ENCODE results near the gene RTEL1.

The RTEL1 gene

GRCh38 chr20:63696628-63697356, 38.7 kb downstream of the RTEL1 start, which contains the start of gene TNFRSF6B:
Gene TNFRSF6B (plus strand): TSS chr20:63696652. CDS start chr20:63696768, 116 bp downstream.
- no peak for DNase-seq

GRCh38 chr20:63697357-63697867, 39.3 kb downstream of the RTEL1 start:
- no peak for TF ChIP-seq GATA1 (IDR thresholded peaks at IDR 0.05; ENCODE audit: low read depth, low read length)
- TF ChIP-seq POLR2A (IDR thresholded peaks at IDR 0.05; ENCODE audit: low read length): peak; percentile 36
- no peak for DNase-seq

More at GRCh38 chr20:63696628-63697356, 38.7 kb downstream of the RTEL1 start, which contains the start of gene TNFRSF6B:
- TF ChIP-seq GATA1 (IDR thresholded peaks at IDR 0.05; ENCODE audit: low read depth, low read length) (no peak), POLR2A (IDR thresholded peaks at IDR 0.05; ENCODE audit: low read length) (peak; percentile 48)

- TF ChIP-seq GATA1 (IDR thresholded peaks at IDR 0.05; ENCODE audit: low read depth, low read length) (no peak), POLR2A (IDR thresholded peaks at IDR 0.05; ENCODE audit: low read length) (no peak)
- DNase-seq: no peak
These were observed 39.9 kb downstream of the RTEL1 start for GRCh38 chr20:63697868-63698545.

GRCh38 chr20:63698739-63699465, 40.8 kb downstream of the RTEL1 start:
- no peak for DNase-seq
- TF ChIP-seq POLR2A (IDR thresholded peaks at IDR 0.05; ENCODE audit: low read length): no peak
- TF ChIP-seq GATA1 (IDR thresholded peaks at IDR 0.05; ENCODE audit: low read depth, low read length): no peak

GRCh38 chr20:63699466-63700198, 41.5 kb downstream of the RTEL1 start:
- TF ChIP-seq GATA1 (IDR thresholded peaks at IDR 0.05; ENCODE audit: low read depth, low read length): no peak
- no peak for TF ChIP-seq POLR2A (IDR thresholded peaks at IDR 0.05; ENCODE audit: low read length)

GRCh38 chr20:63700199-63701050, 42.3 kb downstream of the RTEL1 start:
- DNase-seq: no peak
- TF ChIP-seq POLR2A (IDR thresholded peaks at IDR 0.05; ENCODE audit: low read length) (peak; percentile 18), GATA1 (IDR thresholded peaks at IDR 0.05; ENCODE audit: low read depth, low read length) (no peak)

More at GRCh38 chr20:63699466-63700198, 41.5 kb downstream of the RTEL1 start:
- DNase-seq: no peak

GRCh38 chr20:63701051-63701328, 42.9 kb downstream of the RTEL1 start:
- no peak for TF ChIP-seq GATA1 (IDR thresholded peaks at IDR 0.05; ENCODE audit: low read depth, low read length)
- no peak for TF ChIP-seq POLR2A (IDR thresholded peaks at IDR 0.05; ENCODE audit: low read length)
- no peak for DNase-seq

- TF ChIP-seq GATA1 (IDR thresholded peaks at IDR 0.05; ENCODE audit: low read depth, low read length) (no peak), POLR2A (IDR thresholded peaks at IDR 0.05; ENCODE audit: low read length) (no peak)
- DNase-seq: no peak
These were observed 43.4 kb downstream of the RTEL1 start for GRCh38 chr20:63701329-63702035.

- no peak for TF ChIP-seq POLR2A (IDR thresholded peaks at IDR 0.05; ENCODE audit: low read length)
- no peak for TF ChIP-seq GATA1 (IDR thresholded peaks at IDR 0.05; ENCODE audit: low read depth, low read length)
- no peak for DNase-seq
These were observed 44.0 kb downstream of the RTEL1 start for GRCh38 chr20:63702036-63702665.

- DNase-seq: no peak
- TF ChIP-seq POLR2A (IDR thresholded peaks at IDR 0.05; ENCODE audit: low read length): no peak
These were observed 44.8 kb downstream of the RTEL1 start for GRCh38 chr20:63702751-63703470.

- no peak for DNase-seq
- TF ChIP-seq POLR2A (IDR thresholded peaks at IDR 0.05; ENCODE audit: low read length): no peak
- TF ChIP-seq GATA1 (IDR thresholded peaks at IDR 0.05; ENCODE audit: low read depth, low read length): no peak
These were observed 45.4 kb downstream of the RTEL1 start for GRCh38 chr20:63703471-63703975.

All from erythroblast (primary cell).